Stimulated activated CD8-positive, alpha-beta memory T cell treated with anti-CD3 and anti-CD28 coated beads, Interleukin-7, amount 100 ng/mL, for 4 hours (primary cell): Measurements from ENCODE around the gene CIB1.
"Not testable (repeated sequence)": the region's sequence is repeated elsewhere in the genome, so short reads cannot be mapped to it uniquely, and the experiment has no call there.

ENCODE experiments used
- DNase-seq, 2 donors: peaks; one replicate each; pipeline ENCODE4 v3.0.0-alpha.2; 2020; ENCODE audit warnings: low read depth in 2 of 2

CIB1 gene

GRCh38 chr15:90194655-90195054, 39.1 kb downstream of the CIB1 start:
- DNase-seq, result no peak

- DNase-seq, result no peak
Observed at GRCh38 chr15:90192961-90193786, 40.6 kb downstream of the CIB1 start.

- peak in 1 of 2 donors; percentile 7 for DNase-seq
Observed at GRCh38 chr15:90191794-90192509, 41.8 kb downstream of the CIB1 start.

GRCh38 chr15:90191344-90191687, 42.4 kb downstream of the CIB1 start:
- DNase-seq, result no peak

- DNase-seq, result no peak
Observed at GRCh38 chr15:90190606-90191343, 43.0 kb downstream of the CIB1 start.

GRCh38 chr15:90189781-90190467, 43.8 kb downstream of the CIB1 start:
- no peak for DNase-seq

GRCh38 chr15:90188914-90189748, 44.6 kb downstream of the CIB1 start:
- DNase-seq, result no peak

GRCh38 chr15:90188065-90188464, 45.7 kb downstream of the CIB1 start:
- DNase-seq, result not testable (repeated sequence)

- no peak for DNase-seq
Observed at GRCh38 chr15:90187257-90187868, 46.4 kb downstream of the CIB1 start.

- DNase-seq, result peak in 1 of 2 donors; percentile 36
Observed at GRCh38 chr15:90184786-90185704, 48.7 kb downstream of the CIB1 start.

- DNase-seq, result no peak
Observed at GRCh38 chr15:90184119-90184785, 49.5 kb downstream of the CIB1 start.

GRCh38 chr15:90181776-90182175, 52.0 kb downstream of the CIB1 start:
- DNase-seq, result no peak
